HepG2 (cell line): ENCODE data around the gene CSMD2. TPM values are rescaled to one million over a fixed set of nuclear protein-coding genes. Genes with fewer than 3 reads are reported as not detected.

Experiments
- ATAC-seq: fragments of 200-7000 bp; cut with Tn5 transposase; 3 replicates; pipeline ENCODE4 v1.9.1; 2020; ENCODE audit warnings: mild to moderate bottlenecking, moderate library complexity
- BruUV-seq: library from RNA; stranded (reverse); fragments of 400-500 nt; replicated peaks from 2 replicates; lab custom pipeline; 2021; lab: Mats Ljungman, UMichigan
- CTCF ChIA-PET: fragments of 300-600 bp; formaldehyde crosslinking; extraction: SDS; loops from one replicate; lab custom pipeline; 2021; ENCODE audit warnings: low total read pairs, inconsistent platforms, low intra/inter-chr PET ratio; lab: Yijun Ruan, JAX
- POLR2A ChIA-PET: fragments of 350-600 bp; sonication (Branson Sonifier 250); formaldehyde crosslinking; loops from one replicate; lab custom pipeline; 2020; ENCODE audit warnings: antibody characterized with exemption, inconsistent platforms; lab: Yijun Ruan, JAX
- DNase-seq: peaks from one replicate; pipeline ENCODE4 v3.0.0-alpha.2; 2015; ENCODE audit warnings: low spot score
- FAIRE-seq: peaks from 3 replicates; lab custom pipeline; 2011; peaks lifted over from hg19 to GRCh38; lab: Jason Lieb, UNC
- H2AFZ ChIP-seq: one replicate; pipeline ENCODE4 v1.6.1; 2011; ENCODE audit warnings: low read length, inconsistent platforms
- H3K27ac ChIP-seq: fragments of 300-600 bp; 3 replicates; pipeline ENCODE4 v1.8.0; 2011; ENCODE audit warnings: mixed run types, mild to moderate bottlenecking, mixed read lengths, low read length, inconsistent platforms; ENCODE audit not compliant: insufficient read depth; ENCODE audit errors: extremely low read length
- H3K27me3 ChIP-seq, 2 experiments: fragments of 200-600 bp in 1 of 2; 2 replicates in 1 of 2; 3 replicates in 1 of 2; pipeline versions ENCODE4 v1.6.0 to v1.8.0; 2011; ENCODE audit warnings: low read length in 2 of 2, mild to moderate bottlenecking in 2 of 2, moderate library complexity in 2 of 2, inconsistent platforms in 1 of 2; ENCODE audit not compliant: insufficient read depth in 2 of 2, control insufficient read depth in 1 of 2
- H3K36me3 ChIP-seq, 2 experiments: fragments of 200-600 bp in 1 of 2; replicated peaks in 1 of 2; 2 replicates in 1 of 2; 3 replicates in 1 of 2; pipeline versions ENCODE4 v1.5.1 to v1.8.0; 2011; ENCODE audit warnings: low read length in 2 of 2, inconsistent platforms in 1 of 2; ENCODE audit not compliant: insufficient read depth in 2 of 2, control insufficient read depth in 1 of 2
- H3K4me1 ChIP-seq: 2 replicates; pipeline ENCODE4 v1.5.1; 2012; ENCODE audit warnings: low read length, inconsistent platforms; ENCODE audit not compliant: insufficient read depth
- H3K4me2 ChIP-seq: 2 replicates; pipeline ENCODE4 v1.6.0; 2011; ENCODE audit warnings: low read depth, low read length, inconsistent platforms
- H3K4me3 ChIP-seq, 3 experiments: fragments of 200-600 bp in 1 of 3; sonication (generic), shearing (Covaris generic) in 1 of 3; replicated peaks in 1 of 3; 2 replicates each; pipeline ENCODE4 v1.5.1; 2011 to 2016; ENCODE audit warnings: low read length in 3 of 3, inconsistent platforms in 2 of 3, low read depth in 2 of 3, mild to moderate bottlenecking in 2 of 3, control low read depth in 1 of 3, mixed read lengths in 1 of 3; ENCODE audit not compliant: insufficient read depth in 1 of 3
- H3K79me2 ChIP-seq: one replicate; pipeline ENCODE4 v1.6.1; 2011; ENCODE audit warnings: low read length, inconsistent platforms; ENCODE audit not compliant: insufficient read depth
- H3K9ac ChIP-seq: 2 replicates; pipeline ENCODE4 v1.6.0; 2011; ENCODE audit warnings: mild to moderate bottlenecking, low read depth, low read length, inconsistent platforms; ENCODE audit not compliant: insufficient read depth
- H3K9me3 ChIP-seq: 2 replicates; pipeline ENCODE4 v1.5.1; 2012; ENCODE audit warnings: mild to moderate bottlenecking, low read length
- H4K20me1 ChIP-seq: 2 replicates; pipeline ENCODE4 v1.6.0; 2011; ENCODE audit warnings: inconsistent platforms, mild to moderate bottlenecking, low read length, moderate library complexity; ENCODE audit not compliant: insufficient read depth
- ESRRA ChIP-seq: sonication (generic); formaldehyde crosslinking; IDR thresholded peaks from 2 replicates; pipeline ENCODE4 v1.5.1; 2020; ENCODE audit warnings: mild to moderate bottlenecking, low read depth, missing genetic modification reagents
- HNRNPL ChIP-seq: fragments of 200-400 bp; formaldehyde crosslinking; IDR thresholded peaks from 2 replicates; pipeline ENCODE4 v1.6.1; 2017; ENCODE audit warnings: mild to moderate bottlenecking, low read depth, low read length
- KLF11 ChIP-seq: IDR thresholded peaks from 2 replicates; pipeline ENCODE4 v1.6.1; 2016; ENCODE audit warnings: missing compliant biosample characterization
- MAFG ChIP-seq: sonication (generic); formaldehyde crosslinking; IDR thresholded peaks from 2 replicates; pipeline ENCODE4 v1.5.1; 2020; ENCODE audit warnings: mild to moderate bottlenecking, missing genetic modification reagents
- MED13 ChIP-seq: sonication (generic); formaldehyde crosslinking; IDR thresholded peaks from 2 replicates; pipeline ENCODE4 v1.5.0; 2020; ENCODE audit warnings: missing genetic modification reagents
- MTF1 ChIP-seq: sonication (generic); formaldehyde crosslinking; IDR thresholded peaks from 2 replicates; pipeline ENCODE4 v1.5.0; 2020; ENCODE audit warnings: missing genetic modification reagents
- NONO ChIP-seq, 2 experiments: fragments of 450-650 bp in 1 of 2; sonication (generic) in 1 of 2; formaldehyde crosslinking in 1 of 2; IDR thresholded peaks in 1 of 2; conservative IDR thresholded peaks in 1 of 2; 2 replicates each; pipeline versions ENCODE4 v1.6.1 to v1.8.0; 2017 to 2022; ENCODE audit warnings: mild to moderate bottlenecking in 1 of 2, missing genetic modification reagents in 1 of 2, moderate library complexity in 1 of 2
- NR1H2 ChIP-seq: sonication (generic); formaldehyde crosslinking; IDR thresholded peaks from 2 replicates; pipeline ENCODE4 v1.8.1; 2022; ENCODE audit warnings: low read depth, missing genetic modification reagents, borderline replicate concordance
- NR2F6 ChIP-seq, 2 experiments: IDR thresholded peaks; 2 replicates each; pipeline ENCODE4 v1.6.1; 2016; ENCODE audit warnings: antibody characterized with exemption in 1 of 2, mild to moderate bottlenecking in 1 of 2
- SATB2 ChIP-seq: sonication (generic); formaldehyde crosslinking; IDR thresholded peaks from 2 replicates; pipeline ENCODE4 v1.5.0; 2020; ENCODE audit warnings: missing genetic modification reagents
- WIZ ChIP-seq: sonication (generic); formaldehyde crosslinking; IDR thresholded peaks from 2 replicates; pipeline ENCODE4 v1.5.1; 2020; ENCODE audit warnings: mild to moderate bottlenecking, missing genetic modification reagents
- XBP1 ChIP-seq: sonication (generic); formaldehyde crosslinking; IDR thresholded peaks from 2 replicates; pipeline ENCODE4 v1.5.0; 2020; ENCODE audit warnings: missing genetic modification reagents
- YY1 ChIP-seq: IDR thresholded peaks from 2 replicates; pipeline ENCODE4 v1.6.1; 2011; ENCODE audit warnings: low read length, low read depth, moderate library complexity, mild to moderate bottlenecking; ENCODE audit not compliant: insufficient read depth, insufficient replicate concordance
- ZBTB44 ChIP-seq: sonication (generic); formaldehyde crosslinking; IDR thresholded peaks from 2 replicates; pipeline ENCODE4 v1.4.0; 2020; ENCODE audit warnings: missing genetic modification reagents
- ZFP37 ChIP-seq: sonication (generic); formaldehyde crosslinking; IDR thresholded peaks from 2 replicates; pipeline ENCODE4 v1.4.0; 2020; ENCODE audit warnings: missing genetic modification reagents, borderline replicate concordance
- ZNF503 ChIP-seq: sonication (generic); formaldehyde crosslinking; IDR thresholded peaks from 2 replicates; pipeline ENCODE4 v1.4.0; 2020; ENCODE audit warnings: missing genetic modification reagents
- ZNF776 ChIP-seq: sonication (generic); formaldehyde crosslinking; IDR thresholded peaks from 2 replicates; pipeline ENCODE4 v1.4.0; 2020; ENCODE audit warnings: mild to moderate bottlenecking, missing genetic modification reagents
- WGBS: methylation state at CpG from one replicate; pipeline ENCODE4 v1.1.6; 2017; ENCODE audit warnings: low lambda C conversion rate; 5-methylcytosine and 5-hydroxymethylcytosine counted together
- in situ Hi-C: cut with HindIII; loops from 2 replicates; pipeline ENCODE4 v1.10.0; 2017; ENCODE audit warnings: low pct_unique_long_range_greater_than_20kb; ENCODE audit not compliant: extremely low pct_ligation_motif_present
- intact Hi-C: fragments of 100-400 bp; cut with micrococcal nuclease; formaldehyde crosslinking; loops from one replicate; pipeline ENCODE4 v1.10.0; 2022; ENCODE audit not compliant: unreplicated experiment
- polyA plus RNA-seq, 8 experiments: library from polyadenylated mRNA; depleted of rRNA in 3 of 8; stranded (reverse) in 7 of 8; unstranded in 1 of 8; fragments of >200 nt; fragmentation: Illumina TruSeq in 4 of 8; extraction: Trizol in 4 of 8; gene quantifications; 2 replicates each; pipeline versions ENCODE4 v1.2.1 to v1.2.3, GENCODE V29; 2011 to 2016; ENCODE audit warnings: low read depth in 4 of 8, missing spikeins in 1 of 8, mixed read lengths in 1 of 8; ENCODE audit not compliant: insufficient read depth in 1 of 8
- total RNA-seq, 5 experiments: library from RNA; depleted of rRNA; stranded (reverse); fragments of >200 nt; fragmentation: Illumina TruSeq; extraction: Trizol; gene quantifications; 2 replicates each; pipeline ENCODE4 v1.2.3, GENCODE V29; 2016; ENCODE audit warnings: low read depth in 1 of 5

CSMD2 gene
- total and polyA plus RNA-seq, 2 of the 13 experiments (the other 11 are each of a cell fraction or from before 2014, with no cell fraction given), result not detected

GRCh38 chr1:34144766-34145165, 20.3 kb downstream of the CSMD2 start:
- Histone ChIP-seq H3K36me3 (no peaks in the 10 kb centered on the region), H3K9ac (no peak overlapping the region), H3K4me3 (no peak overlapping the region), H3K79me2 (no peaks in the 10 kb centered on the region), H3K9me3 (no peaks in the 10 kb centered on the region), H3K27ac (no peak overlapping the region), H3K4me2 (no peak overlapping the region), H2AFZ (no peak overlapping the region), H3K4me1 (no peaks in the 10 kb centered on the region), H4K20me1 (no peaks in the 10 kb centered on the region), H3K27me3 (peaks cover 0 to 9% of the 10 kb centered on the region in 2 experiments; a peak in 1 of 5 replicates)
- in situ Hi-C loops (no loop called here), intact Hi-C loops (no loop called here)
- CTCF ChIA-PET, result no interaction called here
- 3% methylated on average over 6 of the region's 6 CpGs for WGBS
- POLR2A ChIA-PET, result no interaction called here
- FAIRE-seq (no peak), ATAC-seq (no peak), DNase-seq (no peak)
- BruUV-seq, result no TSS peak
- TF ChIP-seq NONO (IDR thresholded peaks at IDR 0.05) (no peak), NONO (CRISPR knock-in tag; conservative IDR thresholded peaks at IDR 0.05) (no peak), YY1 (no peak), MTF1 (CRISPR knock-in tag) (no peak), ZBTB44 (CRISPR knock-in tag) (no peak), ZNF776 (CRISPR knock-in tag) (no peak)

- no peak for FAIRE-seq
- no peak overlapping the region for H3K9ac ChIP-seq
- no peaks in the 10 kb centered on the region for H3K9me3 ChIP-seq
- no peaks in the 10 kb centered on the region for H3K79me2 ChIP-seq
- no peaks in the 10 kb centered on the region for H3K36me3 ChIP-seq
- DNase-seq, result no peak
- ChIA-PET POLR2A (no interaction called here), CTCF (no interaction called here)
- in situ Hi-C loops, result no loop called here
- no peak for ATAC-seq
- BruUV-seq, result no TSS peak
- intact Hi-C loops, result no loop called here
- no peak overlapping the region for H3K27ac ChIP-seq
- H3K27me3 ChIP-seq, result peaks cover 0 to 9% of the 10 kb centered on the region in 2 experiments; a peak in 1 of 5 replicates
- H4K20me1 ChIP-seq, result no peaks in the 10 kb centered on the region
- 3% methylated on average over 2 of the region's 2 CpGs for WGBS
- no peaks in the 10 kb centered on the region for H3K4me1 ChIP-seq
- no peak overlapping the region for H3K4me2 ChIP-seq
- H3K4me3 ChIP-seq, result no peak overlapping the region
- H2AFZ ChIP-seq, result no peak overlapping the region
- TF ChIP-seq KLF11 (CRISPR knock-in tag), result no peak
- no peak for TF ChIP-seq ZNF503 (CRISPR knock-in tag)
- no peak for TF ChIP-seq XBP1 (CRISPR knock-in tag)
- no peak for TF ChIP-seq MAFG
- TF ChIP-seq HNRNPL, result no peak
- TF ChIP-seq ZFP37 (CRISPR knock-in tag), result no peak
- TF ChIP-seq NR2F6 (IDR thresholded peaks at IDR 0.05), result no peak
- TF ChIP-seq NR2F6 (CRISPR knock-in tag; IDR thresholded peaks at IDR 0.05), result no peak
- TF ChIP-seq ESRRA (CRISPR knock-in tag), result no peak
- TF ChIP-seq NR1H2, result no peak
- TF ChIP-seq WIZ, result no peak
- no peak for TF ChIP-seq MED13 (CRISPR knock-in tag)
- TF ChIP-seq SATB2, result no peak
Observed at GRCh38 chr1:34143975-34144374, 21.1 kb downstream of the CSMD2 start.
